ENCODE results near the gene SYT13.
"Not testable (repeated sequence)": the region's sequence is repeated elsewhere in the genome, so short reads cannot be mapped to it uniquely, and the experiment has no call there.

Gene SYT13

DNA sequence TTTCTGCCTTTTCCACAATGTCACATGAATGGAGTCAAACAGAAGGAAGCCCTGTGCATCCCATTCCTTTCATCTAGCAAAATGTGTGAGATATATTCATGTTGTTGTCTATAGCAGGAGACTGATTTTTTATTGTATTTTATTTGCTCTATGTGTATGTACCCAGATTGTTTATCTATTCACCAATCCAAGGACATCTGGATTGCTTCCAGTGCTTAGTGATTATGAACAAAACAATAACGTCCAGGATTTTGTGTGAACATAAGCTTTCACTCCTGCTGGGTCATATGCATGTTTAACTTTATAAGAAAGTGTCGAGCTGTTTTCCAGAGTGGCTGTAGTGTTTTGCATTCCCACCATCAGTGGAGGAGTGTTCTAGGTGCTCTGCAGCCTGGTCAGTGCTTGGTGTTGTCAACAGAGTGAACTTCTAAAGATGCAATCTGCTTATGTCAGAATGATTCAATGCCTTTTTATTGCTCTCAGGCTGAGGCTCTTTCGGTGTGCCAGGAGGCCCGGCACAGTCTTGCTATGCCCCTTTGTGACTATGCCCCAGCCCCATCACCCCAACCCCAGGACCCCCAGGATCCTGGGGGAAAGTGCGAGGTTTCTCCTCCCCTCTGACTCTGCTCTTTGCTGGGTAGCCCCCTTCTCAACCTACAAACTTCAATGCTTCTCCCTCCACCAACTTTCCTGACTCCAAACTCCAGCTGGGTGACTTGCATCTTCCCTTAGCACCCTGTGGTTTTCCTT lies 19.9 kb upstream of the SYT13 start:
- no peak for DNase-seq

DNA sequence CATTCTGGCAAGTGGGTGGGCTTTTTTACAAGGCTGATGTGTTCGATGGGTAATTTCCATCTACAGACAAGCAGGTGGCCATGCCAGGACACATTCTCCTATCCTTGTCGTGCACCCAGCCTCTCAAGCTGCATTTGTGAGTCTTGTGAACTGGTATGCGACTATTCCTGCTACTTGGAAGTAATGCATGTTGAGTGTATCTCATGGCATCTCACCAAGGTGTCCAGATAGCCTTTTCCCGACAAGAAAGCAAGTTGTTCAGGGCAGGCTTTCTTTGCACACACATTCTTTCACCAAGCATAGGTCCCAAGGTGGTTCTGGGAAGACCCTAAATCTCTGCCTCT lies 18.8 kb upstream of the SYT13 start:
- DNase-seq: no peak

DNA sequence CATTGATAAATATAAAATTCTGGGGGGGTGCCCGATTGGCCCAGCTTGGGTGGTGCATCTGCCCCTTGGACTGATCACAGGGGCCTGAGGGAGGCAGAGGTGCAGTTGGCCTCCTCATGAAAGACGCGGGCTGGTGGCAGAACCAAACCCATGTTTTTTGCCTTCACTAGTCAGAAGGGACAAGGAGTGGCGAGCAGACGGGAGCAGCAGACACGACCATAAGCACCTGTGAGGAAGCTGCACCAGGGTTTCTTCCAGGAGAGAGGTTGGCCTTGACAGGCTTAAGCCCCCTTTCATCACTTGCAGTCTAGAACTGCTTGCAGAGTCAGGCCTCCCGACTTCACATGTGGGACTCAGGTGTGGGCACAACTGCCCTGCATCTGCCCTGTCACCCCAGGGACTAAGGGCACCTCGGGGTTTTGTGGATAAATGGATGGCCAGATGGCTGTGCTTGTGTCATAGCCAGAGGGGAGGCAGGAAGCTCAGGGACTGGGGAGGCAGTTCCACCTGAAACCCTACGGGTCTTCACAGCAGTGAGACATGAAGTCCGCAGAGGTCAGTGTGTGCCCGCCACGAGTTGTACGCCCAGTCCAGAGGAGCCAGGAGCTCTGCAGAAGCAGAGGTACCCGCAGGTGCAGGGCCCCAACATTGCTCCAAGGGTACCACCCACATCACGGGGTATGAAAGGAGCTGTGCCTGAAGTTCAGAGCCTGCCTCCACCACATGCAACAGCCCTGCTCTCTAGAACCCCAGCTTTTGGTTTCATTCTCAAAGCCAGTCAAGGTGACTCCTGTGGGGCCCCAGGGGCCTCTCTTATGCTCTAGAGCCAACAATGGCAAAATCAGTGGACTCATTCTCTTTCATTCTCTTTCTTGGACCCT lies 18.2 kb upstream of the SYT13 start:
- DNase-seq: no peak

DNA sequence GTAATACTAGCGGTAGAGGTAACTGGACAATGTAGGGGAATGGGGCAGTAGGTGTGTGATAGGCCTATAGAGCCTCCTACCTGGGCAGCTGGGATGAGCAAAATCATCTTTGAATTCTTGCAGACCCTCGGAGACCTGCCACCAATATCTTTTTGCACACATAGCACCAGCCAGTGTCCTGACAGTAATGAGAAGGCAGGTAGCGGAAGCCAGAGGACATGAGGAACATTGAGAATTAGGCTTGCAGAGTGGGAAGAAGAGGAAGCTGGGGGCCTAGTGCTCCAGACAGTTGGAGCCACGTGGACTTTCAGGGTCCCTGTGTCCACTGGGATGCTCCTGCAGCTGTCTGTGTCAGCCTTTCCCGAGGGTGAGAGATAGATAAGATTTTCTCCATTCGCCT lies 17.2 kb upstream of the SYT13 start:
- no peak for DNase-seq

DNA sequence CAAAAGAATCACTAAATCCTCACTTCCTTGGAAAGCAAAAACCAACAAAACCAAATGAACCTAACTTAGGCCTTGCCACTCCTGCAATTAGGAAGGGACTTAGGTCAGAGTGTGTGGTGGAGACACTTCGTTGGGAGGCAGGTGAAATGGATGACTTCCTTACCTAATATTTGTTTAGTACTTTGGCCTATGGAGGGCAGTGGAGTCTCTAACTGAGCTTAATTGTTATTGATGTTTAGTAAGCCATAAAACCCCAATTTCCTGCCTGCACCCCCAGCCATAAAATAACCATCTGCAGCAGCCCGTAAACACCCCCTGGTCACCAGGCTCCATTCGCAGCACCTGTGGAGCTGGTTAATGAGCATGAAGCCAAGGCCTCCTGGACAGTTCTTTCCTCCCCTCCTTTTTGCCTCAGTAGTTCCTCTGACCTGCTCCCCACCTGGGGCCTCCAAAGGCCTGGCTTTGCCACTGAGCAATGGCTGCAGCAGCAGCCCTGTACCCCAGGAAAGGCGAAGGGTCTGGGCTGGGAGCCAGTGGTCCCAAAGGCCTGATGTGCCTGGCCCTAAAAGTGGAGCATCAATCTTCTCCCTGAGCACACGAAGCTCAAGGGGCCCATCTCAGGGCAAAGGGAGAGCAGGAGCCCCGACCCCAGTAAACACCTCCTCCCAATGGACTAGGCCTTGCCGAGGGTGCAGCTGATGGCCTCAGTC lies 15.6 kb upstream of the SYT13 start:
- no peak for DNase-seq

DNA sequence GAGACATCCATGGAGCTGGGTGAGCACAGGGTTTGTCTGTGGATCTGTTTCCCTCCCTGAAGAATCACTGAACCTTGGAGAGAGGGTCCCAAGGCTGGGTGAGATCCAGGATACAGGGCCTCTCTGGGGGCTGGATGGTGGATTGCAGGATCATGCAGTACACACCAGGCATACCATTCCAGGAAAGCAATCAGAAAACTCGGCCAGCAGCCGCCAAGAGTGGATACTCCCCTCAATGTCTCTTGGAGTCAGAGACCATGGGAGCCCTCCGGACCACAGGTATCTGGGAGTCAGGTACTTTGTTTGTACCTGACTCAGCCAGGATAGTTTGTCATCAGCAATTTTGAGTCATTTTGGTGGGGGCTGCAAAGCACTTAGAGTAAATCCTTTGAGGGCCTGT lies 14.6 kb upstream of the SYT13 start:
- DNase-seq: no peak

DNA sequence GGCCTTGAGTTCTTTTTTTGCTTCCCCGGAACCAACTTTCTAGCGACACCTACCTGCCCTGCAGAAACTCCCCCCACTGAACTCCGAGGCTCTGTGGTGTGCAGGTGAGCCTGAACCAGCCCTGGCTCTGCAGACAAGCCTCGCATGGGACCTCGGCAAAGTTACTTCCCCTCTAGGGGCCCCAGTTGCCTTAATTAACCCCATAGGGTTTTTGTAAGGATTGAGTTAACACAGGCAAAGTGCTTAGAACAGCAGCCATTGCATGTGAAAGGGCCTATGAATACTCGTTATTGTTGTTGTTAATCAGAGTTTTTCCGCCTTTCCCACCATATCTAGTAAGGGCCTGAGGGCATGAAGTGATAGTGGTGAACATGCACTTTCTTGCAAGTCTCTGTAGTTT lies 12.6 kb upstream of the SYT13 start:
- DNase-seq: no peak

DNA sequence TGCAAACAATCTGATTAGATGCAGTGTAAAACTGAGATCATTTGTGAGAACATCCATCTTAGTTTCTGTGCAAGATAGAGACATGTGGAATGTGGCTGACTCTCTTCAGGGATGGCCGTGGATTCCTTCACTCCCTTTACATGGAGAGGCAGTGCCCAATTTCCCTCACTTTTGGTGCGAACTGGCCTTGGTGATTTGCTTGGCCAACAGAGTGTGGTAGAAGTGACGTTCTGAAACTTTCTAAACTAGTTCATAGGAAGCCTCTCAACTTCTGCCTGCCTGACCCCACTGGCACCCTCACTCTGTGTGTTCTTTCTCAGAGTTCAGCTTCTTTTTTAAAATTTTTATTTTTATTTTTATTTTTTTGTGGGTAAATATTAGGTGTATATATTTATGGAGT lies 9.9 kb upstream of the SYT13 start:
- DNase-seq: no peak

DNA sequence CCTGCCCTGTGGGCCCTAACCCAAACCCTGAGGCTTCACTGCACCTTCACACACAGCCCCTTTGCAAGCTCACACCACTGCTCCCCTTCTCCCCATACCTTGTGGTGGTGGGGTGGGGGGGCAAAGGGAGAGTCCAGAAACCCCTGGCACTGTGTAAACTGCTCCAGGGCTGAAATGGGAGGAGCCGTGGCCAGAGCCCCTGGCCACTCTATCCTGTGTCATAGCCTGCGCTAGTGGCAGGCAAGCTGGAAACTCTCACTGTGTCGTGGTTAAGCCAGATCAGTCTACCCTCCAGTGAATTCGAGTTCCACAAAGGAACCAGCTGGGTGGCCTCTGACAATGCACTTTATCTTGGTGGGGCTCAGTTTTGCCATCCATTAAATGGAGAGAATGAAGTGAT lies 8.4 kb upstream of the SYT13 start:
- no peak for DNase-seq

DNA sequence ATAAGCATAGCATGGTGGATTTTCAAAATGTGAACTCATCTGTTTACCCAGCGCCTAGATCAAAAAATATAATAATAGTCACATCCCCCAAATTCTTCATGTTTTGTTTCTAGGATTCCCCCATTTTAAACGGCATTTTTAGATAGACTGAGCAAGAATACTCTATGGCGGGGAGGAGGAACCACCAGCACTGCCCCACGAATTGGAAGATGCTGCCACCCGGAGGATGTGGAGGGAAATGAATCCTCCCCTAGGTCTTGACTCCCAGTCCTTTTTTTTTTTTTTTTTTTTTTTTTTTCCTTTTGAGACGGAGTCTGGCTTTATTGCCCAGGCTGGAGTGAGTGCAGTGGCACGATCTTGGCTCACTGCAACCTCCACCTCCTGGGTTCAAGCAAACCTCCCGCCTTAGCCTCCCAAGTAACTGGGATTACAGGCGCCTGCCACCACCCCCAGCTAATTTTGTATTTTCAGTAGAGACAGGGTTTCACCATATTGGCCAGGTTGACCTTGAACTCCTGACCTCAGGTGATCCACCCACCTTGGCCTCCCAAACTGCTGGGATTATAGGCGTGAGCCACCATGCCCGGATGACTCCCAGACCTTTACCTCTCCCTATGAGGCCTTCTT lies 7.5 kb upstream of the SYT13 start:
- DNase-seq: not testable (repeated sequence)

DNA sequence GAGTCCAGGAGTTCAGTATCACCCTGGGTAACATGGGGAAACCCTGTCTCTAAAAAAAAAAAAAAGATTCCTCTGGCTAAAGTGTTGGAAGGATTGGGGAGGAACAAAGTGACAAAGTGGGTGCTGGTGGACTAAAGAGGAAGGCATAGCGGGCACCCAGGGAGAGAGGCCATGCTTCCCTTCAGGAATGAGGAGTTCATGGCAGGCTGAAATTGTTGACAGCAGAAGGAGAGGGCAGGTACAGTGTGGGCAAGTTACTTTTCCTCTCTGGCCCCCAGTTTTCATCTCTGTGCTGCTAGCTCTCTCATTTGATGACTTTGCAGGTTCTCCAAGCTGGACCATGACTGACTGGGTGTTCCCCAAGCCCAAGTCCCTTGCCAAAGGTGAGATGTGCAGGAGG lies 4.4 kb upstream of the SYT13 start:
- DNase-seq: no peak

DNA sequence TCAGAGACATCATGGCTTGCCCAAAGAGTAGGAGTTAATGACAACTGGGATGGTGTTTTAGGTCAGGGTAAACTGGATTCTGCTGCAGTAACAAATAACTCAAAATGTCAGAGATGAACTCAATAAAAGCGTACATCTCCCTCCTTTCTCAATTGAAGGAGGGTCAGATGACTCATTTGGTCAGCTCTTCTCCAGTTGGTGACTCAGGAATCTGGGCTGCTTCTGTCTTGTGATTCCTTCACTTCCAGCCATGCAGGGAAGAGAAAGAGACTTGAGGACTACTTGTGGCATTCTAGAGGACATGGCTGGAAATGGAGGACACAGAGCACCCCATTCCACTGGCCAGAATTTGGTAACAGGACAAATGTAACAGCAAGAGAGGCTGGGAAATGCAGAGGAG lies 3.2 kb upstream of the SYT13 start:
- DNase-seq: no peak

DNA sequence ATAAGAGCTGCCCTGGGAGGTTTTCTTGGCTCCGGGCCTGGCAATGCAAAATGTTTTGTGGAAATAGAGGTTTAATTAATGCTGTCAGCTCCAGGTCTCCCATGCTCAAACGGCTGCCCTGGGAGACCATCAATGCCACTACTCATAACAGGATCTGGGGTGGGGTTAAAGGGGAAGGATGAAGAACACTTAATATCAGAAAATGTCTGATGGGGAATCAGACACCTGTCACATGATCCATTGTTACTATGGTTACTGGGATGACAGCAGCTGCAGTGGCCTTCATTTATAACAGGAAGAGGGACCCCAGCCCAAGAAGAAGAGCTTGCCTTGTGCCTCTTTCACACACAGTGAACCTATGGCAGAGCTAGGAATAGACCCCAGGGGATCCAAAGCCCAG lies 2.2 kb upstream of the SYT13 start:
- DNase-seq: no peak

DNA sequence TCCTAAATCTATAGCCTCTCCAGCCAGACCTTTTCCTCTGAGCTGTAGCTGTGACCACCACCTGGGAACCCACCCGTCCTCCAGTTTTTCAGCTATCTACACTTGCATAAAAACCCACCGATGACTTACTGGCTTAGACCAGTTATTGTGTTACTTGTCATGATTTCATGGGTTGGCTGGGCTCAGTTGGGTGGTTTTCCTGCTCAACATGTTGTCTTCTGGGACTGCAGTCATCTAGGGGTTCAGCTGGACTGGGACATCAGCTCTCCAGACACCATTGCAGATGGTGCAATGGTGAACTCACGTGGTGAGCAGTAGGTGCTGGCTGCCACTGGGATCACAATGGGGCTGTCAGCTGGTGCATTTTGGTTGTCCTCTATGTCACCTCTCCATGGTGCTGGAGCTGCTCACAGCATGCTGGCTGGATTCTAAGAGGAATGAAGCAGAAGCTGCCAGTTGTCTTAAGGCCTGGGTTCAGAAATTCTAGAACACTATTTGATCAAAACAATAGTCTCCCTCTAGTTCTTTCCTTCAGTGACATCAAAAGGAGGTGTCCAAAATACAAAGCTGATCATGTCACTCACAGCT lies 1.3 kb upstream of the SYT13 start:
- DNase-seq: no peak

DNA sequence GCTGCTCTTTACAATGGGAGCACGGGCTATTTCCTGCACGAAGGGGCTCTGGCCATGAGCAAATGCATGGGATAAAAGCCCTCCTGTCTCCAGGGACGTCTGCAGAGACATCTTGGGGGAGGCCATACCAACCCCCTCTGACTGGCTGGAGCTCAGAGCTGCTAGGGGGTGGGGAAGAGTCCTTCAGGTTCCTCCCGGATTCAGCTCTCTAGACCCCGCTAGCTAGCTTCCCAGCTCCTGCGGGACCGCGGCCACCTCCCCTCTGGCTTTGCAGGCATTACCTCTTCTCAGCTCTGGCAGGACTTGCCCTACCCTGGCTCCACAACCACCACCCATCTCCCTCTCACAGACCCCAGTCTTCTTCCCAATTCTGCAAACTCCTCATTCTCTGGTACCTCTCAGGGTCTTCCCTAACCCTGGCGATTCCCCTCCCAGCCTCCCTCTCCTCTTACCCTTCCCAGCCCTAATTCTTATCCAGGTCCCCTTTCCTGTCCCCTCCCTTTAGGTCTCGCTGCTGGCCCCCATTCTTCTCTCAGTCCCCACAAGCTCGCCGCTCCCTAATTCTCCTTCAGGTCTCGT lies 802 bp downstream of the SYT13 start:
- DNase-seq: no peak

DNA sequence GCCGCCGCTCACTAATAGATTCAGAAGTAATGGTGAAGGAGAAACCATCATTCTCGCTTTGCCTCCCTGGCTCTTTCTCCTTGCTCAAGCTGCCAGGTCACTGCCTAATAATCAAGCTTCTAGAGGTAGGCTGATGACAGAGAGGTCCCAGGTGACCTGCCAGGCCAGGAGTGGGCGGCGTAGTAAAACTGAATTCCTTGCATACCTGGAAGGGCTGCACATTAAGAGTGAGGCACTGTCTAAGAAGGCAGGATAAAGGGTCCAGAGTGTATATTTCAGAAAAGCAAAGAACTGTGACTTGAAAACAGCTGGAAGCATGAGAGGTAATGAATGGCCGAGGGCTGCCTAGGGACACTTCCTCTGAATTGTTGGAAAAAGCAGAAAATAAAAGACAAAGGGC lies 4.1 kb downstream of the SYT13 start:
- no peak for DNase-seq

DNA sequence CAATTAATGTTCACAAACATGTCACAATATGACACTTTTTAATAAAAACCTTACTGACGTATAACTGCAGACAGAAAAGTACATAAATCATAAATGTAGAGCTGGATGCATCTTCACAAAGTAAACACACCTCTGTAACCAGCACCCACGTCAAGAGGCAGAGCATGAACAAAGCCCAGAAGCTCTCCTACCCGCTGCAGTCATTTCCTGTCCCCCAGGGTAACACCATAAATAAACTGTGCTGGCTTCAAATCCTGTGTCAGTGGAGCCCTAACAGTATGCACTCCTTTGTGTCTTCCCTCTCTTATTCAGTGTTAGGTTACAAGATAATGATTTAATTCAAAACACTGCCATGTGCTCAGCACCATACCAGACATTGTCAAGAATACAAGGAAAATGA lies 5.7 kb downstream of the SYT13 start:
- DNase-seq: no peak

DNA sequence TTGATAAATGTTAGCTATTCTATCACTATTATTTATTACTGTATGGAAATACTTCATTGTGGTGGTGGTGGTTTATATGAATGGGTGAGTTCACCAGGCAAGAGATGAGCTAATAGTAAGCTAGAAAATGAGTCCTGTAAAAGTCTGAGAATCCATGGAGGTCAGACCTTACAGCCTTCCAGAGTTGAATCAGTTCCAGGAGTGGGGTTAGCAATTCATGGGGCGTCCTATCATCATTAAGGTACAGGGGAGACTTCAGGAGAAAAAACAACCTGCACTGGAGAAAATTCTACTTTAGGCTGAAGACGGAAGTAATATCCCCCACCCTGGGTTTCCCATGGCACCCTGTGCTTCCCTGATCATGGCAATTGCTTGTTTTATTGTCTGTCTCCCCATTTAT lies 6.5 kb downstream of the SYT13 start:
- DNase-seq: no peak

DNA sequence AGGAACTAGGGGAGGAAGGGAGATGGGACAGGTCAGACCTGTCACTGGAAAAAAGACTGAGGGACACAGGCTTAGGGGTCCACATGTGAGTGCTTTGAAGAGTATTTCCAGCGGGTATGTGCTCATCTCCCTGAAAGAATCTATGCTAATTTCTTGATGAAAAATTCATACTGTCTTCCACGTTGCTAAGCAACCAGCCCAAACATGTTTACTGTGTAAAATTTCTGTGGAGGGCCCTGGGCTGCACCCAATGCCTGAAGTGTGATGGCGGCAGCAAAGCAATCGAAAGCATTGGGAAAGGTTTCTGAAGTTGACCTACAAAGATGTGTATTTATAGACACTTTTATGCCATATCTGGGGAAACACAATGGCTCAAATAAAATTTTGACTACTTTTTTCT lies 7.4 kb downstream of the SYT13 start:
- no peak for DNase-seq

DNA sequence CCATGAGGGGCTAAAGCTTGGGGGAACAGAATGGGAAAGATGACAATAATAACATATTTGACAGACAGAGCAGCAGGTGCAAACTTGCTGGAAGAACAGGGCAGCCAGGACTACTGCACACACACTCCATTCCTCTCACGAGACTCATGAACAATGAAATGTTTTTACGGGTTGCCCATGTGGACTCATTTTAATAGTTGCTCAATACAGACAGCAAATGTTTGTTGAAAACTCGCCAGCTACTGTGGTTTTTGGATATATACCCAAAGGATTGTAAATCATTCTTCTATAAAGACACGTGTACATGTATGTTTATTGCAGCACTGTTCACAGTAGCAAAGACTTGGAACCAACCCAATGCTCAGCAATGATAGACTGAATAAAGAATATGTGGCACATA lies 10.3 kb downstream of the SYT13 start:
- DNase-seq: no peak

DNA sequence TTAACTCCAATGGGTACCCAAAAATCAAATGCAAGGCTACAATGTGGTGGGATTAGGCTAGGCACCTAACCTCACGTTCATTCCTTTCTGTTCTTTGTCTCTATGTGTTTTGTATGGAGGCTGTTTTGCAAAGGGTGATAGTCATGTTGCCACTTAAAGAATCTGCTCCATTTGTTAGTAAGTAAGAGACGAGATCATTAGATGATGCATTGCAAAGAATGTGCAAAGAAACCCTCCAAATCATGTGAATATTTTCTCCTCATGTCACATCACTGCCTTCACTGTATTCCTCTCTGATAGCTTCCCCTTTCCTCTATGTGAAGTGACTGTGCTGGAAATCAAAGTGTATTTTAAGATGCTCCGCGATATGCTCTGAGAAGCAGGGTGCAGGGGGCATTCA lies 11.9 kb downstream of the SYT13 start:
- DNase-seq: no peak

DNA sequence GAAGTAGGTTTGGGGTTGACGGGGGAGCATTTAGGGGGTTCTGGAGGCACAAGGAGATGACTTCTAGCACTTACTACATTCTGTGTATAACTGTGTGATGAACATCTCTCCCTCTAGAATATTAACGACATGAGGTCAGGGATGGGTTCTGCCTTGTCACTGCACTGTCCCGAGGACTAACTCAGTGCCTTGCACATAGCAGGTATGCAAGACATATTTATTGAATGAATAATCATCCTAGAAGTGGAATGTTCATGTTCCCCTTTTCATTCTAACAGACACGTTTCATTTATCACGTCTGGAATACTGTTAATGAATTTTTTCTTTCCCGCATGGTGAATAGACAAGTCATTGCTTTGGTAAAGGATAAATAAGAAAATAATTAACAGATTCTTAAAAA lies 12.6 kb downstream of the SYT13 start:
- no peak for DNase-seq

DNA sequence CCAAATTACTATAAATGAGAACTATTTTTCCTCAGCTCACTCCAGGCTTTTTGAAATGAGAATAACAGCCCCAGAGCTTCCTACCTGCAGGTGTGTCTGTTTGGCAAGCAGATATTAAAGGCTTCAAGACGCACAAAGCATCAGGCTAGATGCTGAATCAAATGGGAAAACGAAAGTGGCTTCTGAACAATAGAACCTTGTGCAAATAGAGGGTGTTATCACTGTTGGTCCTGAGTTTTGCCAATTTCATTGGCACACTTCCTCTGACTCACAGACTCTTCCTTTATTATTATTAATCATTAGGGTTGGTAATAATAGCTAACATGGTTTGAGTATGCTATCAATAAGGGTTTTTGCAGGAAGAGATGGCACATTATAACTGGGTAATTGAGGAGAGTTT lies 13.4 kb downstream of the SYT13 start:
- DNase-seq: no peak
